GM19372 (cell line): ENCODE results near the gene KATNB1.

Experiments
- ATAC-seq: cut with Tn5 transposase; IDR thresholded peaks from one replicate; pipeline ENCODE4 v1.9.1; 2021; ENCODE audit warnings: mild to moderate bottlenecking, low read depth, moderate library complexity; ENCODE audit not compliant: unreplicated experiment

Gene KATNB1

GRCh38 chr16:57754354-57755060, 18.9 kb downstream of the KATNB1 start:
- no peak for ATAC-seq

- no peak for ATAC-seq
Measured at GRCh38 chr16:57755061-57755684, 19.6 kb downstream of the KATNB1 start.

- ATAC-seq, result no peak
Measured at GRCh38 chr16:57755726-57756423, 20.3 kb downstream of the KATNB1 start.

GRCh38 chr16:57756424-57757325, 21.1 kb downstream of the KATNB1 start:
- no peak for ATAC-seq

GRCh38 chr16:57757326-57757786, 21.8 kb downstream of the KATNB1 start:
- ATAC-seq, result peak; percentile 85

GRCh38 chr16:57757883-57758282, 22.3 kb downstream of the KATNB1 start:
- no peak for ATAC-seq

GRCh38 chr16:57758331-57759117, 23.0 kb downstream of the KATNB1 start:
- ATAC-seq, result no peak

GRCh38 chr16:57759131-57759530, 23.6 kb downstream of the KATNB1 start:
- ATAC-seq, result no peak

- ATAC-seq, result no peak
Measured at GRCh38 chr16:57759541-57760356, 24.2 kb downstream of the KATNB1 start.

- no peak for ATAC-seq
Measured at GRCh38 chr16:57760357-57761160, 25.0 kb downstream of the KATNB1 start.

- no peak for ATAC-seq
Measured at GRCh38 chr16:57761301-57761700, 25.7 kb downstream of the KATNB1 start.

- no peak for ATAC-seq
Measured at GRCh38 chr16:57761957-57762356, 26.4 kb downstream of the KATNB1 start.

- no peak for ATAC-seq
Measured at GRCh38 chr16:57762365-57763040, 26.9 kb downstream of the KATNB1 start.

GRCh38 chr16:57763285-57764005, 27.9 kb downstream of the KATNB1 start:
- ATAC-seq, result no peak

- no peak for ATAC-seq
Measured at GRCh38 chr16:57764006-57764340, 28.4 kb downstream of the KATNB1 start.

- ATAC-seq, result no peak
Measured at GRCh38 chr16:57764341-57765159, 29.0 kb downstream of the KATNB1 start.
